Islet precursor cell (in vitro differentiated cells): ENCODE results near the gene IL1RAPL2.
"Not testable (repeated sequence)": the region's sequence is repeated elsewhere in the genome, so short reads cannot be mapped to it uniquely, and the experiment has no call there.

ENCODE experiments used
- DNase-seq: peaks from one replicate; pipeline ENCODE4 v3.0.0-alpha.2; 2018

Gene IL1RAPL2

GRCh38 chrX:104863466-104863865 is 297.5 kb downstream of the IL1RAPL2 start:
- DNase-seq: no peak

GRCh38 chrX:104864296-104864695 is 298.3 kb downstream of the IL1RAPL2 start:
- DNase-seq: no peak

DNA sequence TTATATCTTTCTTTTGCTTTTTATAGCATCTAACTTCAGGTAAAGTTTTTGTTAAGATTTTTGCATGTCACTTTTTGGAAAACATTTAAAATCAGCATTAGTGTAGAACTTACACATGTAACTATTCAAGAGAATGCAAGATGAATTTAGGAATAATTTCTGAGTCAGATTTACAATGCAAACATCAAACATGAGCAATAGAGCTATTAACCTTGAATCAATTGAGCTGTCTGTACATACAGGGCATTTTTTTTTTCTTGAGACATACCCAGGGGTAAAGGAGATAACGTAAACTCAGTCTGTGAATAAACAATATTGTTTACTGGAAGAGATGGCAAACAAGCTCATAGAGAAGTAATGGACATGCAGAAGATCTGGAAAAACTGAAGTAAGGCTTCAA is 311.5 kb downstream of the IL1RAPL2 start:
- DNase-seq: no peak

GRCh38 chrX:104902070-104902469 is 336.1 kb downstream of the IL1RAPL2 start:
- DNase-seq: no peak

DNA sequence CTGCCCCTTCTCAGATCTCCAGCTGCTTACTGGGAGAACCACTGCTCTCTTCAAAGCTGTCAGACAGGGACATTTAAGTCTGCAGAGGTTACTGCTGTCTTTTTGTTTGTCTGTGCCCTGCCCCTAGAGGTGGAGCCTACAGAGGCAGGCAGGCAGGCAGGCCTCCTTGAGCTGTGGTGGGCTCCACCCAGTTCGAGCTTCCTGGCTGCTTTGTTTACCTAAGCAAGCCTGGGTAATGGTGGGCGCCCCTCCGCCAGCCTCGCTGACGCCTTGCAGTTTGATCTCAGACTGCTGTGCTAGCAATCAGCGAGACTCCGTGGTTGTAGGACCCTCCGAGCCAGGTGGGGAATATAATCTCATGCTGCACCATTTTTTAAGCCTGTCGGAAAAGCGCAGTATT is 343.7 kb downstream of the IL1RAPL2 start:
- peak; percentile 59 for DNase-seq

DNA sequence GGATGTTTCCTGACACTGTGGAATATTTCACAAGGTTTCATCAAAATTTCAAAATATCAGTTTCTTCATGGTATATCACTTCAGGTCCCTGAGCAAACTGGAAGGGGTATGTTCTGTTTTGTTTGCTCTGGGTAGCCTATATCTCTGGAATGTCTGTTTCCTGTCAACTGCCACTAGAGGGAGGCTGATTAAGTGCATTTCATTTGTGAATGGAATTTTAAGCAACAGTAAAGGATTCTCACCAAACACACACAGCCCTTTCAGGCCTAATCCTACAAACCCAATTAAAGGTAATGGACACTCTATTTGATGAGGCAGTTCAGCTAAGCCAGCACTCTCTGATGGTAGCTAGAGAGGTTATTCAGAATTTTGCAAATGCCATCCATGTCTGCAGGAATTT is 347.3 kb downstream of the IL1RAPL2 start:
- DNase-seq: peak; percentile 44

- DNase-seq: not testable (repeated sequence)
These were observed 348.7 kb downstream of the IL1RAPL2 start for GRCh38 chrX:104914686-104915085.

DNA sequence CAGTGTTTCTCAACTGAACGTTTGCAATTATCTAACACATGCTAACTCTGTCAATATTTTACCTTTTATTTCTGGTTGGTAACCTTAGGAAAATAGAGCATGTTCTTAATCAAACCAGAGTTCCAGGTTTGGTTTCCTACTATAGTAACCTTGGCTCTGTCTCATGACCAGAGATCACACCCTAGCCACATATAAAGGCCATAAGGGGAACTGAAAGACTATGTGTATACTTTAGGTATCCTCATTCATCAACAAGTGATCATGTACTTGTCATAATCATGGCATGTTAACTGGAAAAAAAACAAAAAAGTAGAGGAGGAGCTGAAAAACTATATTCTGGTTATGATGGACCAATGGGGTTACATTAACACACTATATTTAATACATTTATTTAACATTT is 352.1 kb downstream of the IL1RAPL2 start:
- no peak for DNase-seq

DNA sequence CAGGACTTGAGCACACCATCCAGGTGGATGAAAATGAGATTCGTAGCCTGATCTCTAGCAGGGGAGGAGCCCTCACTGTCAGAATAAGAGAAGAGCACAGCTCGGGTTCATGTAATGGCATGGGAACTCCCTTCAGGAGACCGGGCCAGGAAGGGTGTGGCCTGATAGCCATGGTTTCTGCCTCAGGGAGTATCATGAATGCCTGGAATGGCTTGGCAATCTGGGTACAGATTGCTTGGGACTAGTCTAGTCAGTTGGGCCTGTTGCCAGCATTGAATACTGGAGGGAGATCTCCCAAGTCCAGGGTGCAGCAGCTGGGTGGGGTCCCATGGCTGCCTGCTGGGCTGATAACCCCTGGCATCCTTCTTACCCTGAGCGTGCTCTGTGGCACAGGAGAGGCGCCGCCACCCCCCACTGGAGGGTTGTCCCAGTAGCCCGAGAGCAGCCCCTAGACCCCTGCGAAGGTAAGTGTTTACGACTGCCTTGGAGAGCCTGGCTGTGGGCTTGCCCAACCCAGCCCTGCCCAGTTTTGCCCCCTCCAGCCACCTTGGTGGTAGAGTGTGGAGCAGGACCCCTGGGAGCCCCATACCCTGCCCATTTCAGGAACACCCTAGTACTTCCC is 355.7 kb downstream of the IL1RAPL2 start:
- DNase-seq: peak; percentile 54

- peak; percentile 86 for DNase-seq
These were observed 356.2 kb downstream of the IL1RAPL2 start for GRCh38 chrX:104922206-104922621.

GRCh38 chrX:104929324-104929723 is 363.3 kb downstream of the IL1RAPL2 start:
- no peak for DNase-seq

DNA sequence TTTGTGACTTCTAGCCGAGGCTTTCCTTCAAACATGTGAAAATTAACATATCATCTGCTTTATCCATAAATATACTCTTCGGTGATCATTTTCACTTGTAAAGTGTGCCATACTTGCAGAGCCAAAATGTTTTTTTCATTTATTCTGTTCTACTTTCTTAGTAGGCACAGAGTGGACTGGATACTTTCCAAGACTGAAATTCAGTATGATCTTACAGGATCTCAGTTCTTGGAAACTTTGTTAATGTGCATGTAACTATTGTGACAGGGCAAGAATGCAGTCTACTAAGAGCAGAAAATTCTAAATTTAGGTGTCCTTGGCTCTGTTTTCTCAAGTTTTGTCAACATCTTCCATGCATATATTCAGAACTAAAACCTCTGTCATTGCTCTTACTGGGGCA is 369.6 kb downstream of the IL1RAPL2 start:
- DNase-seq: no peak

DNA sequence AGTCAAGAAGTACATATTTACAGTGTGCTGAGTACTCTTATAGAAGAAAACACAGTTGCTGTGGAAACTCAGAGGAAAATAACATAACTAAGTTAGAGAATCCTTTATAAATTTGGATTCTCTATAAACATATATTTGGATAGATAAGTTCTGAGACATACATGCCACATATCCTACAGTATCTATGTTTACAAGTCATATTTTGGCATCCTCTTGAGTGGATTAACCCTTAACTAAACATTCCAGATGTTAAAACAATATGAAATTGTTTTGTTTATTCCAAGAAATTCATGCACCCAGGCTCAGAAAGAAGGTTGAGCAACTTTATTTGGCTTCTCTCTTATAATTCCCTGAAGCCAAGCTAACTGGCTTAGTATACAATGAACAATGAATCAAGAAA is 387.3 kb downstream of the IL1RAPL2 start:
- no peak for DNase-seq

GRCh38 chrX:104961926-104962325 is 395.9 kb downstream of the IL1RAPL2 start:
- no peak for DNase-seq

GRCh38 chrX:104968241-104968640 is 402.2 kb downstream of the IL1RAPL2 start:
- DNase-seq: no peak

- DNase-seq: no peak
These were observed 406.7 kb downstream of the IL1RAPL2 start for GRCh38 chrX:104972737-104973136.

DNA sequence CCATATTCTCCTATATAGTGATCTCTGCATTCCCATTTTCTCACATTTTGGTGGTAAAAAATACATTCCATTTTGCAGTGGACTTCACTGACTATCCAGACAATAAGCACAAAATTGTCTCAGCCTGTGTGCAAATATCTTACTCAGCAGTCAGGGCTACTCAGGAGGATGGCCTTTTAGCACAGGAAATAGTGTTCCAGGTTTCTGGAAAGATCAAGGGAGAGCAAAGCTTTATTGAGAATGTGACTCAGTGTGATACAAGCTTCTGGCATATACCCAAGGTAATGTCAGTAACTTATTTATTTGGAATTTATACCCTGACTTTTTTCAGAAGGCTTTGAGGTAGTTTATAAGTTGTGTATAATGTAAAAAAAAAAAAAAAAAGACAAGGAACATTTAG is 421.1 kb downstream of the IL1RAPL2 start:
- DNase-seq: no peak

GRCh38 chrX:104988038-104988437 is 422.0 kb downstream of the IL1RAPL2 start:
- DNase-seq: no peak

DNA sequence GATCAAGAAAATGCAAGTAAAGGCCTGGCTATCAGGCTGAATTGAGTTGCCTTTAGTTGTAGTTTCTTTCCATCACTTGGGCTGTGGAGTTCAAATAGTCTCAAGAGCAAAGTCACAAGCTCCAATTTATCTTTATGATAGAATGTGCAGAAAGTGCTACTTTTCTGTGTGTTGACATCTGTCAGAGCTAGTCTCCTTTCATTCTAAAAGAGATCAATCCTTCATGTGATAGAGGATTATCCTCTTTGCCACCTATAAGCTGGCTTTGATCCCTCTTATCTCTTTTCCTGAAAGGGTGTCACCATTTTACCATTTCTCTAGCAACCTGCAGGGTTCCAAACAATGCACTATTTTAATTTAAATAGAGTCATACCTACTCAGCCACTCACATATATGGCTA is 429.5 kb downstream of the IL1RAPL2 start:
- no peak for DNase-seq

GRCh38 chrX:105006103-105006502 is 440.1 kb downstream of the IL1RAPL2 start:
- no peak for DNase-seq

GRCh38 chrX:105006996-105007395 is 441.0 kb downstream of the IL1RAPL2 start:
- no peak for DNase-seq

- no peak for DNase-seq
These were observed 447.7 kb downstream of the IL1RAPL2 start for GRCh38 chrX:105013719-105014118.

DNA sequence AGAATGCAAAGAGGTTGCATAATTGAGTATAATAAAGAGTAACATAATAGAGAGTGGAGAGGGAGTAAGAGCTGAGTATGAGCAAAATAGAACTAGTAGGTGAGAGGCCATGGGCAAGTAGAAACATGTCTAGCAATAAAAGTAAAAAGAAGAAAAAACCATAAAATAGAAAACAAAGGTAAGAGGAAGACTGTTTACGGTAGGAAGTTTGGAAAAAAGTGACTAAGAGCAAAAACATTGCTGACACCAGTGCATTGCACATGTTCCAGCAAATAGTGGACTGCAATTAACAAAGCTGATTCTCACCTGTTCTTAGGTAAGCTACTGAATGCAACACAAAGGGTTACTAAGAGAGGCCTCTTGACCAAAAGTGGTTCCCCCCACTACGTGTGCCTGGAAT is 451.6 kb downstream of the IL1RAPL2 start:
- no peak for DNase-seq

DNA sequence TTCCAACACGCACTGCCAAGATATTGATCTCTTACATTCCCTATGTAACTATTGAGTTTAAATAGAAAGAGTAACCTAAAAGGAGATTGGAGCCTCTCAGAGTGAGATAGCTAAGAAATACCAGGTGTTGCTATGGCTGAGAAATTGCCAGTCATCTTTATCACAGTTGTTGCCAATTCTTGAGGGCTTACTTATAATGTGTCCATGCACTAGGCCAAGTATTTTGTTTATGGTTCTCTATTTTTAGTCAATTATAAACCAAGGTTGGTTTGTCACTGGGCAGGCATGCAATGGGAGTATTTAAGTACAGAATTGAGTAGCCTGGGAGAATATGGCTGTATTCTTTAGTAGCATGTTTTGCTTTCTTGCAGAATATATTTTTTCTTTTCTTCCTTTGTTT is 452.9 kb downstream of the IL1RAPL2 start:
- no peak for DNase-seq

DNA sequence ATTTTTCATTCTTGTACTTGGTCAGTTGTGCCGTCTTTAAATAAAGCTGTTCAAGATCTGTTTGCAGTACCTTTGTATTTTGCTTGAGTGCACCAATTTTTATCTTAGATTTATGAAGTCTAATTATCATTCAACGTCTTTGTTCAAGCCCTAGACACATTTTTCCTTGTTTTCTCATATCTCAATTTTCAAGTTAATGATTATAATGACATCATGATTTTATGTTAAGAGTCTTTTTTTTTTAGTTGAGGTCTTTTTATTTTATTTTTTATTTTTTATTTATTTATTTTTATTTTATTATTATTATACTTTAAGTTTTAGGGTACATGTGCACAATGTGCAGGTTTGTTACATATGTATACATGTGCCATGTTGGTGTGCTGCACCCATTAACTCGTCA is 463.0 kb downstream of the IL1RAPL2 start:
- DNase-seq: not testable (repeated sequence)
